AG04450 (cell line): ENCODE data around the gene MCCC2. TPM values are rescaled to one million over a fixed set of nuclear protein-coding genes. Genes with fewer than 3 reads are reported as not detected.
"Not testable (repeated sequence)": the region's sequence is repeated elsewhere in the genome, so short reads cannot be mapped to it uniquely, and the experiment has no call there.

ENCODE experiments used
- CTCF ChIA-PET: fragments of 300-600, 350-600 bp; formaldehyde crosslinking; extraction: SDS; loops from one replicate; lab custom pipeline; 2022; ENCODE audit warnings: antibody characterized with exemption, inconsistent platforms; lab: Charles Lee
- POLR2A ChIA-PET: fragments of 350-600 bp; formaldehyde crosslinking; extraction: SDS; loops from one replicate; lab custom pipeline; 2021; ENCODE audit warnings: antibody characterized with exemption, inconsistent platforms; lab: Yijun Ruan, JAX
- DNase-seq: peaks from one replicate; pipeline ENCODE4 v3.0.0-alpha.2; 2011; ENCODE audit warnings: low read depth, low spot score
- H3K27ac ChIP-seq: one replicate; pipeline ENCODE4 v1.5.1; 2012; ENCODE audit warnings: low read depth, low read length, control low read depth
- H3K27me3 ChIP-seq: one replicate; pipeline ENCODE4 v1.6.0; 2012; ENCODE audit warnings: low read length; ENCODE audit not compliant: control insufficient read depth, insufficient read depth
- H3K4me3 ChIP-seq: 2 replicates; pipeline ENCODE4 v1.5.1; 2011; ENCODE audit warnings: mild to moderate bottlenecking, low read depth, low read length, control low read depth
- H3K9me3 ChIP-seq: 2 replicates; pipeline ENCODE4 v1.5.1; 2012; ENCODE audit warnings: low read length; ENCODE audit not compliant: control insufficient read depth, insufficient read depth
- CTCF ChIP-seq: IDR thresholded peaks from 2 replicates; pipeline ENCODE4 v1.5.1; 2011; ENCODE audit warnings: low read depth, low read length, control low read depth, inconsistent platforms
- polyA plus RNA-seq: library from polyadenylated mRNA; depleted of rRNA; stranded (reverse); fragments of >200 nt; gene quantifications from 2 replicates; pipeline ENCODE4 v1.2.3, GENCODE V29; 2011

MCCC2 gene
- polyA plus RNA-seq, 1 experiment, result 30.7 TPM

GRCh38 chr5:71601222-71602026 is 14.3 kb downstream of the MCCC2 start:
- ChIA-PET CTCF (interaction anchor here (0.6 to 2.3 kb wide), 17 partner anchors 11 to 156 kb away, joined by 3 to 48 read pairs (median 4); partner anchors contain the start of genes BDP1 and MCCC2), POLR2A (interaction anchor here (1.0 kb wide), 1 partner anchor 40 kb away, joined by 3 read pairs; no protein-coding TSS in a partner anchor)
- Histone ChIP-seq H3K9me3 (no peaks in the 10 kb centered on the region), H3K27me3 (no peaks in the 10 kb centered on the region), H3K4me3 (no peak overlapping the region), H3K27ac (peak overlapping the region; percentile 65)
- DNase-seq, result peak; percentile 91
- TF ChIP-seq CTCF, result peak; percentile 68

GRCh38 chr5:71609916-71610315 is 22.8 kb downstream of the MCCC2 start:
- H3K27ac ChIP-seq, H3K27me3 ChIP-seq, POLR2A ChIA-PET, H3K9me3 ChIP-seq, DNase-seq, H3K4me3 ChIP-seq, CTCF ChIA-PET: not testable (repeated sequence)

- no peaks in the 10 kb centered on the region for H3K27me3 ChIP-seq
- POLR2A ChIA-PET, result no interaction called here
- no peak for DNase-seq
- no peak for TF ChIP-seq CTCF
- H3K9me3 ChIP-seq, result no peaks in the 10 kb centered on the region
- H3K27ac ChIP-seq, result no peak overlapping the region
- CTCF ChIA-PET, result interaction anchor here (0.6 to 1.5 kb wide), 2 partner anchors 18 to 127 kb away, joined by 3 read pairs; no protein-coding TSS in a partner anchor
- H3K4me3 ChIP-seq, result no peak overlapping the region
These were observed 28.7 kb downstream of the MCCC2 start for GRCh38 chr5:71615809-71616208.

GRCh38 chr5:71620630-71621029 is 33.5 kb downstream of the MCCC2 start:
- DNase-seq, result no peak
- no peak for TF ChIP-seq CTCF
- Histone ChIP-seq H3K27ac (no peak overlapping the region), H3K9me3 (no peaks in the 10 kb centered on the region), H3K4me3 (no peak overlapping the region), H3K27me3 (no peaks in the 10 kb centered on the region)
- CTCF ChIA-PET, result interaction anchor here (2.4 kb wide), 1 partner anchor 20 kb away, joined by 6 read pairs; no protein-coding TSS in a partner anchor
- POLR2A ChIA-PET, result no interaction called here

- POLR2A ChIA-PET, result no interaction called here
- H3K4me3 ChIP-seq, result no peak overlapping the region
These were observed 34.1 kb downstream of the MCCC2 start for GRCh38 chr5:71621268-71621667.

More at GRCh38 chr5:71621268-71621667, 34.1 kb downstream of the MCCC2 start:
- no peaks in the 10 kb centered on the region for H3K27me3 ChIP-seq
- no peaks in the 10 kb centered on the region for H3K9me3 ChIP-seq
- CTCF ChIA-PET, result interaction anchor here (2.4 kb wide), 1 partner anchor 20 kb away, joined by 6 read pairs; no protein-coding TSS in a partner anchor
- no peak for DNase-seq
- no peak overlapping the region for H3K27ac ChIP-seq
- TF ChIP-seq CTCF, result no peak
